GM23338 (cell line): ENCODE results near the gene STX7. TPM values are rescaled to one million over a fixed set of nuclear protein-coding genes. Genes with fewer than 3 reads are reported as not detected.

Experiments used
- ATAC-seq: fragments of 200-7000 bp; cut with Tn5 transposase; 3 replicates; pipeline ENCODE4 v1.9.1; 2020
- DNase-seq: peaks from one replicate; pipeline ENCODE4 v3.0.0-alpha.2; 2015; ENCODE audit warnings: low spot score
- H2AFZ ChIP-seq: fragments of 200-600 bp; sonication (generic); 2 replicates; pipeline ENCODE4 v1.8.0; 2016; ENCODE audit warnings: antibody characterized with exemption, mild to moderate bottlenecking, moderate library complexity
- H3F3A ChIP-seq: fragments of 200-600 bp; sonication (generic); replicated peaks from 2 replicates; pipeline ENCODE4 v1.8.0; 2017; ENCODE audit warnings: antibody characterized with exemption, mixed run types, low read depth
- H3K27ac ChIP-seq: fragments of 200-600 bp; sonication (generic); 2 replicates; pipeline ENCODE4 v1.6.1; 2016; ENCODE audit warnings: low read depth
- H3K27me3 ChIP-seq: fragments of 200-600 bp; sonication (generic); 2 replicates; pipeline ENCODE4 v1.8.0; 2016; ENCODE audit warnings: mild to moderate bottlenecking, mixed run types, moderate library complexity; ENCODE audit not compliant: insufficient read depth
- H3K36me3 ChIP-seq: fragments of 200-600 bp; sonication (generic); 2 replicates; pipeline ENCODE4 v1.8.0; 2016; ENCODE audit warnings: mild to moderate bottlenecking; ENCODE audit not compliant: insufficient read depth
- H3K4me1 ChIP-seq: fragments of 200-600 bp; sonication (generic); 2 replicates; pipeline ENCODE4 v1.8.0; 2016; ENCODE audit warnings: mild to moderate bottlenecking, moderate library complexity; ENCODE audit not compliant: insufficient read depth
- H3K4me2 ChIP-seq: fragments of 200-600 bp; sonication (generic); 2 replicates; pipeline ENCODE4 v1.7.1; 2017; ENCODE audit warnings: mixed run types
- H3K4me3 ChIP-seq: fragments of 200-600 bp; sonication (generic); 2 replicates; pipeline ENCODE4 v1.6.1; 2016; ENCODE audit warnings: mixed run types
- H3K79me2 ChIP-seq: fragments of 200-600 bp; sonication (generic); replicated peaks from 2 replicates; pipeline ENCODE4 v1.8.0; 2017; ENCODE audit warnings: mild to moderate bottlenecking; ENCODE audit not compliant: insufficient read depth
- H3K9me2 ChIP-seq: fragments of 200-600 bp; sonication (generic); 2 replicates; pipeline ENCODE4 v1.8.0; 2017; ENCODE audit not compliant: insufficient read depth
- H4K20me1 ChIP-seq: fragments of 200-600 bp; sonication (generic); replicated peaks from 2 replicates; pipeline ENCODE4 v1.8.0; 2017; ENCODE audit warnings: mild to moderate bottlenecking; ENCODE audit not compliant: insufficient read depth
- H3K27ac Mint-ChIP-seq: 2 replicates; pipeline ENCODE4 v1.8.0; 2020; ENCODE audit warnings: inconsistent platforms, mild to moderate bottlenecking, moderate library complexity, mixed read lengths
- H3K27me3 Mint-ChIP-seq: 3 replicates; pipeline ENCODE4 v1.8.0; 2022; ENCODE audit warnings: low read depth, mild to moderate bottlenecking, moderate library complexity, mixed read lengths, inconsistent platforms; ENCODE audit not compliant: insufficient read depth, poor library complexity
- H3K36me3 Mint-ChIP-seq: 3 replicates; pipeline ENCODE4 v1.8.0; 2021; ENCODE audit warnings: low read depth, mild to moderate bottlenecking, inconsistent platforms, moderate library complexity, mixed read lengths
- H3K4me1 Mint-ChIP-seq: 3 replicates; pipeline ENCODE4 v1.8.0; 2020; ENCODE audit warnings: mild to moderate bottlenecking, inconsistent platforms, mixed read lengths
- H3K4me3 Mint-ChIP-seq: 3 replicates; pipeline ENCODE4 v1.8.0; 2021; ENCODE audit warnings: moderate library complexity, mild to moderate bottlenecking, inconsistent platforms, mixed read lengths
- H3K9me3 Mint-ChIP-seq: 3 replicates; pipeline ENCODE4 v1.8.0; 2020; ENCODE audit warnings: moderate library complexity, mild to moderate bottlenecking, inconsistent platforms, mixed read lengths
- CREB1 ChIP-seq: fragments of 250-450 bp; sonication (Bioruptor Pico); IDR thresholded peaks from 2 replicates; pipeline ENCODE4 v1.5.0; 2020; ENCODE audit warnings: low read depth, mild to moderate bottlenecking, moderate library complexity
- EZH2 ChIP-seq: fragments of 200-600 bp; sonication (generic); IDR thresholded peaks from one replicate; pipeline ENCODE4 v1.8.0; 2017; ENCODE audit warnings: antibody characterized with exemption, mild to moderate bottlenecking, low read depth; ENCODE audit not compliant: unreplicated experiment
- EZH2phosphoT487 ChIP-seq: fragments of 200-600 bp; sonication (generic); IDR thresholded peaks from one replicate; pipeline ENCODE4 v1.8.1; 2018; ENCODE audit warnings: antibody characterized with exemption; ENCODE audit not compliant: unreplicated experiment
- JUNB ChIP-seq: IDR thresholded peaks from one replicate; pipeline ENCODE4 v1.6.1; 2016; ENCODE audit warnings: antibody characterized with exemption; ENCODE audit not compliant: unreplicated experiment
- NANOG ChIP-seq: IDR thresholded peaks from 2 replicates; pipeline ENCODE4 v1.6.1; 2016; ENCODE audit warnings: antibody characterized with exemption, borderline replicate concordance
- POLR2AphosphoS5 ChIP-seq: IDR thresholded peaks from 2 replicates; pipeline ENCODE4 v1.6.1; 2016; ENCODE audit warnings: antibody characterized with exemption, low read depth
- STAT1 ChIP-seq: IDR thresholded peaks from one replicate; pipeline ENCODE4 v1.6.1; 2016; ENCODE audit warnings: antibody characterized with exemption; ENCODE audit not compliant: unreplicated experiment
- ZNF114 ChIP-seq: fragments of 250-450 bp; sonication (Bioruptor Pico); IDR thresholded peaks from 2 replicates; pipeline ENCODE4 v1.5.0; 2020; ENCODE audit warnings: mild to moderate bottlenecking, moderate library complexity
- ZNF331 ChIP-seq: fragments of 250-450 bp; sonication (Bioruptor Pico); IDR thresholded peaks from 2 replicates; pipeline ENCODE4 v1.5.0; 2020; ENCODE audit warnings: low read depth, mild to moderate bottlenecking, moderate library complexity
- polyA plus RNA-seq: library from polyadenylated mRNA; unstranded; fragments of >200 nt; fragmentation: Nextera tagmentation; extraction: Ambion mirVana; gene quantifications from 2 replicates; pipeline ENCODE4 v1.2.1, GENCODE V29; 2016
- total RNA-seq: library from RNA; depleted of rRNA; stranded (reverse); fragments of >200 nt; shearing (Covaris generic); gene quantifications from 2 replicates; pipeline ENCODE4 v1.2.3, GENCODE V29; 2014
- TF ChIP-seq, protein P1 (sequence below): IDR thresholded peaks from 2 replicates; pipeline ENCODE4 v1.6.1; 2016; ENCODE audit warnings: antibody characterized with exemption
- TF ChIP-seq, protein P2 (sequence below): IDR thresholded peaks from one replicate; pipeline ENCODE4 v1.6.1; 2018; ENCODE audit warnings: antibody characterized with exemption; ENCODE audit not compliant: unreplicated experiment
- TF ChIP-seq, protein P3 (sequence below), 2 experiments: fragments of 200-600 bp in 1 of 2; sonication (generic) in 1 of 2; conservative IDR thresholded peaks; 2 replicates each; pipeline versions ENCODE4 v1.5.1 to v1.6.1; 2016 to 2017; ENCODE audit warnings: antibody characterized with exemption in 2 of 2, low read depth in 2 of 2, mild to moderate bottlenecking in 2 of 2, moderate library complexity in 1 of 2
- TF ChIP-seq, protein P4 (sequence below): fragments of 250-450 bp; sonication (Bioruptor Pico); IDR thresholded peaks from 2 replicates; pipeline ENCODE4 v1.5.0; 2020; ENCODE audit warnings: mild to moderate bottlenecking, moderate library complexity

Gene STX7
- total and polyA plus RNA-seq, 2 experiments from 2014 or later = 22.4 to 28.8 TPM

DNA sequence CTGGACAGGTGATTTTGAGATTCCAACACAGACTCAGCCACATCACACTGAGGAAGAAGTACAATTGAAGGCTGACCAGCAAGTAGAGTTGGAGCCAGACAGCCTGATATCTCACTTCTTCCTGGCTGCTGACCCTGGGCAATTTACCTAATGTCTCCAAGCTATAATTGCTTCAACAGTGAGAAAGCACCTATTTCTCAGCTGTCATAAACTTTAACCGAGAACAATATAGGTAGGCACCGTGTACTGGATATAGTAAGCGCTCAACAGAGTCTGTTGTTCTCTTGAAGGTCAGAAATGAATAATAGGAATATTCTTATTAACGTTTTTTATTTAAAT lies 28.3 kb downstream of the STX7 start:
- H3K9me3 Mint-ChIP-seq = no peaks in the 10 kb centered on the region
- Histone ChIP-seq H3K79me2 (peaks cover 4% of the 10 kb centered on the region; the same call in 1 of the 2 replicates), H3K4me1 (peaks cover 3% of the 10 kb centered on the region; the same call in 1 of the 2 replicates), H3K4me3 (no peak overlapping the region), H3K9me2 (no peaks in the 10 kb centered on the region), H3K27ac (no peak overlapping the region), H2AFZ (no peak overlapping the region), H3K36me3 (no peaks in the 10 kb centered on the region), H3K4me2 (no peak overlapping the region), H3K27me3 (no peaks in the 10 kb centered on the region), H3F3A (no peaks in the 10 kb centered on the region), H4K20me1 (0 out of 2 replicates have a peak, but pooled peaks cover 7% of the 10 kb centered on the region)
- no peak overlapping the region for H3K27ac Mint-ChIP-seq
- no peaks in the 10 kb centered on the region for H3K27me3 Mint-ChIP-seq
- TF ChIP-seq, protein P1, sequence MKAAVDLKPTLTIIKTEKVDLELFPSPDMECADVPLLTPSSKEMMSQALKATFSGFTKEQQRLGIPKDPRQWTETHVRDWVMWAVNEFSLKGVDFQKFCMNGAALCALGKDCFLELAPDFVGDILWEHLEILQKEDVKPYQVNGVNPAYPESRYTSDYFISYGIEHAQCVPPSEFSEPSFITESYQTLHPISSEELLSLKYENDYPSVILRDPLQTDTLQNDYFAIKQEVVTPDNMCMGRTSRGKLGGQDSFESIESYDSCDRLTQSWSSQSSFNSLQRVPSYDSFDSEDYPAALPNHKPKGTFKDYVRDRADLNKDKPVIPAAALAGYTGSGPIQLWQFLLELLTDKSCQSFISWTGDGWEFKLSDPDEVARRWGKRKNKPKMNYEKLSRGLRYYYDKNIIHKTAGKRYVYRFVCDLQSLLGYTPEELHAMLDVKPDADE = no peak
- TF ChIP-seq STAT1 (no peak), EZH2phosphoT487 (no peak), EZH2 (no peak), JUNB (no peak), ZNF114 (CRISPR knock-in tag) (no peak), POLR2AphosphoS5 (no peak), CREB1 (CRISPR knock-in tag) (no peak), NANOG (no peak), ZNF331 (CRISPR knock-in tag) (no peak)
- TF ChIP-seq, protein P2, sequence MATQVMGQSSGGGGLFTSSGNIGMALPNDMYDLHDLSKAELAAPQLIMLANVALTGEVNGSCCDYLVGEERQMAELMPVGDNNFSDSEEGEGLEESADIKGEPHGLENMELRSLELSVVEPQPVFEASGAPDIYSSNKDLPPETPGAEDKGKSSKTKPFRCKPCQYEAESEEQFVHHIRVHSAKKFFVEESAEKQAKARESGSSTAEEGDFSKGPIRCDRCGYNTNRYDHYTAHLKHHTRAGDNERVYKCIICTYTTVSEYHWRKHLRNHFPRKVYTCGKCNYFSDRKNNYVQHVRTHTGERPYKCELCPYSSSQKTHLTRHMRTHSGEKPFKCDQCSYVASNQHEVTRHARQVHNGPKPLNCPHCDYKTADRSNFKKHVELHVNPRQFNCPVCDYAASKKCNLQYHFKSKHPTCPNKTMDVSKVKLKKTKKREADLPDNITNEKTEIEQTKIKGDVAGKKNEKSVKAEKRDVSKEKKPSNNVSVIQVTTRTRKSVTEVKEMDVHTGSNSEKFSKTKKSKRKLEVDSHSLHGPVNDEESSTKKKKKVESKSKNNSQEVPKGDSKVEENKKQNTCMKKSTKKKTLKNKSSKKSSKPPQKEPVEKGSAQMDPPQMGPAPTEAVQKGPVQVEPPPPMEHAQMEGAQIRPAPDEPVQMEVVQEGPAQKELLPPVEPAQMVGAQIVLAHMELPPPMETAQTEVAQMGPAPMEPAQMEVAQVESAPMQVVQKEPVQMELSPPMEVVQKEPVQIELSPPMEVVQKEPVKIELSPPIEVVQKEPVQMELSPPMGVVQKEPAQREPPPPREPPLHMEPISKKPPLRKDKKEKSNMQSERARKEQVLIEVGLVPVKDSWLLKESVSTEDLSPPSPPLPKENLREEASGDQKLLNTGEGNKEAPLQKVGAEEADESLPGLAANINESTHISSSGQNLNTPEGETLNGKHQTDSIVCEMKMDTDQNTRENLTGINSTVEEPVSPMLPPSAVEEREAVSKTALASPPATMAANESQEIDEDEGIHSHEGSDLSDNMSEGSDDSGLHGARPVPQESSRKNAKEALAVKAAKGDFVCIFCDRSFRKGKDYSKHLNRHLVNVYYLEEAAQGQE = no peak
- TF ChIP-seq, protein P3, sequence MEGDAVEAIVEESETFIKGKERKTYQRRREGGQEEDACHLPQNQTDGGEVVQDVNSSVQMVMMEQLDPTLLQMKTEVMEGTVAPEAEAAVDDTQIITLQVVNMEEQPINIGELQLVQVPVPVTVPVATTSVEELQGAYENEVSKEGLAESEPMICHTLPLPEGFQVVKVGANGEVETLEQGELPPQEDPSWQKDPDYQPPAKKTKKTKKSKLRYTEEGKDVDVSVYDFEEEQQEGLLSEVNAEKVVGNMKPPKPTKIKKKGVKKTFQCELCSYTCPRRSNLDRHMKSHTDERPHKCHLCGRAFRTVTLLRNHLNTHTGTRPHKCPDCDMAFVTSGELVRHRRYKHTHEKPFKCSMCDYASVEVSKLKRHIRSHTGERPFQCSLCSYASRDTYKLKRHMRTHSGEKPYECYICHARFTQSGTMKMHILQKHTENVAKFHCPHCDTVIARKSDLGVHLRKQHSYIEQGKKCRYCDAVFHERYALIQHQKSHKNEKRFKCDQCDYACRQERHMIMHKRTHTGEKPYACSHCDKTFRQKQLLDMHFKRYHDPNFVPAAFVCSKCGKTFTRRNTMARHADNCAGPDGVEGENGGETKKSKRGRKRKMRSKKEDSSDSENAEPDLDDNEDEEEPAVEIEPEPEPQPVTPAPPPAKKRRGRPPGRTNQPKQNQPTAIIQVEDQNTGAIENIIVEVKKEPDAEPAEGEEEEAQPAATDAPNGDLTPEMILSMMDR (conservative IDR thresholded peaks at IDR 0.05; ENCODE audit: low read depth in 2 of 2) = no peak
- TF ChIP-seq, protein P4, sequence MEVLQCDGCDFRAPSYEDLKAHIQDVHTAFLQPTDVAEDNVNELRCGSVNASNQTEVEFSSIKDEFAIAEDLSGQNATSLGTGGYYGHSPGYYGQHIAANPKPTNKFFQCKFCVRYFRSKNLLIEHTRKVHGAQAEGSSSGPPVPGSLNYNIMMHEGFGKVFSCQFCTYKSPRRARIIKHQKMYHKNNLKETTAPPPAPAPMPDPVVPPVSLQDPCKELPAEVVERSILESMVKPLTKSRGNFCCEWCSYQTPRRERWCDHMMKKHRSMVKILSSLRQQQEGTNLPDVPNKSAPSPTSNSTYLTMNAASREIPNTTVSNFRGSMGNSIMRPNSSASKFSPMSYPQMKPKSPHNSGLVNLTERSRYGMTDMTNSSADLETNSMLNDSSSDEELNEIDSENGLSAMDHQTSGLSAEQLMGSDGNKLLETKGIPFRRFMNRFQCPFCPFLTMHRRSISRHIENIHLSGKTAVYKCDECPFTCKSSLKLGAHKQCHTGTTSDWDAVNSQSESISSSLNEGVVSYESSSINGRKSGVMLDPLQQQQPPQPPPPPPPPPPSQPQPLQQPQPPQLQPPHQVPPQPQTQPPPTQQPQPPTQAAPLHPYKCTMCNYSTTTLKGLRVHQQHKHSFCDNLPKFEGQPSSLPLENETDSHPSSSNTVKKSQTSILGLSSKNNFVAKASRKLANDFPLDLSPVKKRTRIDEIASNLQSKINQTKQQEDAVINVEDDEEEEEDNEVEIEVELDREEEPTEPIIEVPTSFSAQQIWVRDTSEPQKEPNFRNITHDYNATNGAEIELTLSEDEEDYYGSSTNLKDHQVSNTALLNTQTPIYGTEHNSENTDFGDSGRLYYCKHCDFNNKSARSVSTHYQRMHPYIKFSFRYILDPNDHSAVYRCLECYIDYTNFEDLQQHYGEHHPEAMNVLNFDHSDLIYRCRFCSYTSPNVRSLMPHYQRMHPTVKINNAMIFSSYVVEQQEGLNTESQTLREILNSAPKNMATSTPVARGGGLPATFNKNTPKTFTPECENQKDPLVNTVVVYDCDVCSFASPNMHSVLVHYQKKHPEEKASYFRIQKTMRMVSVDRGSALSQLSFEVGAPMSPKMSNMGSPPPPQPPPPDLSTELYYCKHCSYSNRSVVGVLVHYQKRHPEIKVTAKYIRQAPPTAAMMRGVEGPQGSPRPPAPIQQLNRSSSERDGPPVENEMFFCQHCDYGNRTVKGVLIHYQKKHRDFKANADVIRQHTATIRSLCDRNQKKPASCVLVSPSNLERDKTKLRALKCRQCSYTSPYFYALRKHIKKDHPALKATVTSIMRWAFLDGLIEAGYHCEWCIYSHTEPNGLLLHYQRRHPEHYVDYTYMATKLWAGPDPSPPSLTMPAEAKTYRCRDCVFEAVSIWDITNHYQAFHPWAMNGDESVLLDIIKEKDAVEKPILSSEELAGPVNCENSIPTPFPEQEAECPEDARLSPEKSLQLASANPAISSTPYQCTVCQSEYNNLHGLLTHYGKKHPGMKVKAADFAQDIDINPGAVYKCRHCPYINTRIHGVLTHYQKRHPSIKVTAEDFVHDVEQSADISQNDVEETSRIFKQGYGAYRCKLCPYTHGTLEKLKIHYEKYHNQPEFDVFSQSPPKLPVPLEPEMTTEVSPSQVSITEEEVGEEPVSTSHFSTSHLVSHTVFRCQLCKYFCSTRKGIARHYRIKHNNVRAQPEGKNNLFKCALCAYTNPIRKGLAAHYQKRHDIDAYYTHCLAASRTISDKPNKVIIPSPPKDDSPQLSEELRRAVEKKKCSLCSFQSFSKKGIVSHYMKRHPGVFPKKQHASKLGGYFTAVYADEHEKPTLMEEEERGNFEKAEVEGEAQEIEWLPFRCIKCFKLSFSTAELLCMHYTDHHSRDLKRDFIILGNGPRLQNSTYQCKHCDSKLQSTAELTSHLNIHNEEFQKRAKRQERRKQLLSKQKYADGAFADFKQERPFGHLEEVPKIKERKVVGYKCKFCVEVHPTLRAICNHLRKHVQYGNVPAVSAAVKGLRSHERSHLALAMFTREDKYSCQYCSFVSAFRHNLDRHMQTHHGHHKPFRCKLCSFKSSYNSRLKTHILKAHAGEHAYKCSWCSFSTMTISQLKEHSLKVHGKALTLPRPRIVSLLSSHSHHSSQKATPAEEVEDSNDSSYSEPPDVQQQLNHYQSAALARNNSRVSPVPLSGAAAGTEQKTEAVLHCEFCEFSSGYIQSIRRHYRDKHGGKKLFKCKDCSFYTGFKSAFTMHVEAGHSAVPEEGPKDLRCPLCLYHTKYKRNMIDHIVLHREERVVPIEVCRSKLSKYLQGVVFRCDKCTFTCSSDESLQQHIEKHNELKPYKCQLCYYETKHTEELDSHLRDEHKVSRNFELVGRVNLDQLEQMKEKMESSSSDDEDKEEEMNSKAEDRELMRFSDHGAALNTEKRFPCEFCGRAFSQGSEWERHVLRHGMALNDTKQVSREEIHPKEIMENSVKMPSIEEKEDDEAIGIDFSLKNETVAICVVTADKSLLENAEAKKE = no peak
- no peaks in the 10 kb centered on the region for H3K36me3 Mint-ChIP-seq
- no peaks in the 10 kb centered on the region for H3K4me1 Mint-ChIP-seq
- H3K4me3 Mint-ChIP-seq = no peak overlapping the region
- DNase-seq (no peak), ATAC-seq (no peak)
